Measurements from ENCODE around the gene ZNF264.

- TF ChIP-seq, protein P1, sequence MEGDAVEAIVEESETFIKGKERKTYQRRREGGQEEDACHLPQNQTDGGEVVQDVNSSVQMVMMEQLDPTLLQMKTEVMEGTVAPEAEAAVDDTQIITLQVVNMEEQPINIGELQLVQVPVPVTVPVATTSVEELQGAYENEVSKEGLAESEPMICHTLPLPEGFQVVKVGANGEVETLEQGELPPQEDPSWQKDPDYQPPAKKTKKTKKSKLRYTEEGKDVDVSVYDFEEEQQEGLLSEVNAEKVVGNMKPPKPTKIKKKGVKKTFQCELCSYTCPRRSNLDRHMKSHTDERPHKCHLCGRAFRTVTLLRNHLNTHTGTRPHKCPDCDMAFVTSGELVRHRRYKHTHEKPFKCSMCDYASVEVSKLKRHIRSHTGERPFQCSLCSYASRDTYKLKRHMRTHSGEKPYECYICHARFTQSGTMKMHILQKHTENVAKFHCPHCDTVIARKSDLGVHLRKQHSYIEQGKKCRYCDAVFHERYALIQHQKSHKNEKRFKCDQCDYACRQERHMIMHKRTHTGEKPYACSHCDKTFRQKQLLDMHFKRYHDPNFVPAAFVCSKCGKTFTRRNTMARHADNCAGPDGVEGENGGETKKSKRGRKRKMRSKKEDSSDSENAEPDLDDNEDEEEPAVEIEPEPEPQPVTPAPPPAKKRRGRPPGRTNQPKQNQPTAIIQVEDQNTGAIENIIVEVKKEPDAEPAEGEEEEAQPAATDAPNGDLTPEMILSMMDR (IDR thresholded peaks at IDR 0.05), result no peak
- no peak for TF ChIP-seq POLR2A (IDR thresholded peaks at IDR 0.05)
- TF ChIP-seq EP300 (IDR thresholded peaks at IDR 0.05), result no peak
Observed at GRCh38 chr19:57233207-57233606, 41.9 kb downstream of the ZNF264 start.

Data from ovary (tissue), 3 donors.